Posterior cingulate gyrus (tissue), 11 donors: ENCODE results near the gene CRACDL.

Experiments
- DNase-seq, 10 donors: peaks; one replicate each; pipeline versions ENCODE4 v3.0.0 to v3.0.0-alpha.2; 2020 to 2021; ENCODE audit warnings: mixed read lengths in 3 of 10
- intact Hi-C: fragments of 100-400 bp; cut with DNase I; formaldehyde crosslinking; loops from one replicate; pipeline ENCODE4 v1.15.1; 2023

The CRACDL gene

GRCh38 chr2:98868548-98869271 is 67.3 kb downstream of the CRACDL start:
- no peak for DNase-seq
- intact Hi-C loops = no loop called here

GRCh38 chr2:98867539-98868309 is 68.3 kb downstream of the CRACDL start:
- intact Hi-C loops = no loop called here
- DNase-seq = peak in 1 of 10 donors; percentile 86

GRCh38 chr2:98866033-98866432 is 70.0 kb downstream of the CRACDL start:
- intact Hi-C loops = no loop called here
- no peak for DNase-seq

DNA sequence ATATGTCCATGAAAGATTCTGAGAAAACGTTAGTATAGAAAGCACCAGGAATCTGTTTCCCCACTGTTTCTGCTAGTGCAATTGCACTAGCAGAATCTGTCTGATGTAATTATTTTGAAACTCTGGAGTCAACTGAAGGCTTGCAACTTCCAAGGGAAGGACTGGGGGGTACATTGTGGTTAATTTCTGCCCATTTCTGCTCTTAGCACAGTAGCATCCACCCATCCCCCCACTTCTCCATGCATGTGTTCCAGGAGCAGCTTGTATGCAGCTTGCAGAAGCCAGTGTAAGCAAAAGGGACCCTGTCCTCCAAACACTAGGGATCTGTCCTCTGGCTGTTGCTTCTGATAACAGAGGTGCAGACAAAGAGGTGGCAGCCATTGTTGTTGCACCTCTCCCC is 74.4 kb downstream of the CRACDL start:
- DNase-seq = no peak
- intact Hi-C loops = no loop called here

DNA sequence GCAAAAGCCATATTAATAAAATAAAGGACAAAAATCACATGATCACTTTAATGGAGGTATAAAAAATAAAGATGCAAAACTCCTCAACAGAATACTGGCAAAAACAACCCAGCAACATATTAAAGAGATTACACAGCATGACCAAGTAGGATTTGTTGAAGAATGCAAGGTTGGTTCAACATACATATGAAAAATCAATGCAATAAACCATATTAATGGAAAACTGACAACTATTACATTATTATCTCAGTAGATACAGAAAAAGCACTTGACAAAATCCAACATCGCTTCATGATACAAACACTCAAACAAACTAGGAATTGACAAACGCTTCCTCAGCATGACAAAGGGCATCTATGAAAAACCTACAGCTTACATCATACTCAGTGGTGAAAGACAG is 76.7 kb downstream of the CRACDL start:
- no peak for DNase-seq
- intact Hi-C loops = no loop called here

DNA sequence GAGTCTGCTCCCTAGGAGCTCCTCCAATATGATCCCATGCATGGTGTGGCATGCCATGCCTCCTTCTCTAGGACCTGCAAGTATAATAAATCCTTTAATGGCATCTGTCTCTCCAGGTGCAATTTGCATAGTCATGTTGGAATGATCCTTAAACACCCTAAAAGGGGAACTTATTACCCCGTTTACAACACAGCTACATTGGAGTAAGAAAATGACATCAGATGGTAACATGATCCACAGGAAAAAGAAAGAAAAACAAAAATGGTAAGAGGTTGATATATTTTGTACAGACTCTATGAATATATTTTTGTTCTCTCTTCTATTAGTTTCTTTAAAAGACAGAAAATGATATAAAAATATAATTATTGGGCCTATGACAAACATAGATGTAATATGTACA is 79.0 kb downstream of the CRACDL start:
- intact Hi-C loops = no loop called here
- no peak for DNase-seq

GRCh38 chr2:98854682-98855081 is 81.3 kb downstream of the CRACDL start:
- intact Hi-C loops = no loop called here
- peak in 1 of 10 donors; percentile 40 for DNase-seq

DNA sequence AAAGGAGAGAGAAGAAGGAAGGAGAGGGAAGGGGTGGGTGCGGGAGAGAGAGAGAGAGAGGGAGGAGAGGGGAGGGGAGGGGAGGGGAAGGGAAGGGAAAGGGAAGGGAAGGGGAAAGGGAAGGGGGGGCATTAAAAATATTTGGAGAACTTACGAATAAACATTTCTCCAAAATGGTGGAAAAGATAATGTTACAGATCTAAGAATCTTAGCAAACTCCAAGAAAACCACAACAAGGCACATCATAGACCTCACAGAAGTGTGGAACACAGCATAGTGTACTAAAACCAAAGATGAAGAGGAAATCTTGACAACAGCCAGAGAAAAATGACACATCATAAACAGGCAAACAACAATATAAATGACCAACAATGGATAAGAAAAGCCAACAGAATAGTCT is 83.1 kb downstream of the CRACDL start:
- intact Hi-C loops = no loop called here
- no peak for DNase-seq

- no peak for DNase-seq
- intact Hi-C loops = no loop called here
Measured at GRCh38 chr2:98850074-98850473, 86.0 kb downstream of the CRACDL start.

DNA sequence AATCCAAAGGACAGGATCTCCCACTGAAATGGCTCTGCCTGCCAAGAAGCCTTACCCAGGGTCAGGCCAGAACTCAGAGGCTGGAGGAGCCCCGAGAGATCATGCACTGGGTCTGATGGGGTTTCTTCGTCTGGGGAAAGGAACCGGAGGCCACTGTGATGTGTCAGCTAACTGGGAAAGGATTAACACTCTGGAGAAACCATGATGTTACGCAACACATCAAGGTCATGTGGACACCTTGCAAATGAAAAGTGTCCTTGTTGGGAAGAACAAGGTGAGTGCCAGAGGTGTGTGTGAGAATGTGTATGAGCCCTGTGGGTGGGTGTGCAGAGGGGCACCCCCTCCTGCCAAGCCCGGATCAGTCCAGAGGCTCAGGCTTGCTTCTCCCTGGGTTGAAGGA is 86.9 kb downstream of the CRACDL start:
- peak in 1 of 10 donors; percentile 15 for DNase-seq
- intact Hi-C loops = loop anchor here (10.0 kb wide), 1 partner anchor 216 kb away; no protein-coding TSS in a partner anchor

DNA sequence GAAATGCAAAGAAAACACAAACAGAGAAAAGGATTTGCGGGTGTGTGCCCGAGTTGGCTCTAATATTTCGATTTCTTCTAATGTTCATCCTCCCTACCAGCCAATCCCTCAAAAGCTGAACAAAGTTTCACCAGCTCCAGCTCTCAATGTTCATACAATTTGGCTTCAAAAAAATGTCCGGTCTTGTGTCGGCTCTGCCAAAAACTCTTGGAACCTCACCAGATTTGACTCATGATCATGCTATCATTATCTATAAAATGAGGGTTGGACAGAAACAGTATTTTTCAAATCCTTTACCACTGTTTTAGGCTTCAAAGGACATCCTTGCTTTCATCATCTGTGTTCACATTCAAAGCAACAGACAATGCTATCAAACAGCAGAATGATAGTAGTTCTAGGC is 88.2 kb downstream of the CRACDL start:
- peak in 1 of 10 donors; percentile 37 for DNase-seq

DNA sequence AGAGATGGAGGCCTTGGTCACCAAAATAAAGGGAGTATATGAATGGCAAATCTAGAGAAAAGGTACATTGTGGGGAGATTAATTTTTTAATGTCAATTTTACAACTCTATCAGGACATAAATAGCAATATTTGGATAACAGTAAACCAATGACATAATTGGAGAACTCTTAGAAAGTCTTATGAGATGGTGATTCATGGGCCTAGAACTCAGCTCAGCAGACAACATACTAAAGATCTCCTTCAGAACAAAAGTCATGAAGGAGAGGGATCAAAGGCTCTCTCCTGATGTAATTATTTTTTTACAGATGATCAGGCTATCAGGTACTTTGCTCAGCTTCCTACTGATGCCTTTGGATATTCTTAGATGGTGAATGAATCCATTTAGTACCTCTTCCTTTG is 90.0 kb downstream of the CRACDL start:
- no peak for DNase-seq
- intact Hi-C loops = loop anchor here (10.0 kb wide), 1 partner anchor 219 kb away; no protein-coding TSS in a partner anchor

More for the DNA sequence above, 88.2 kb downstream of the CRACDL start:
- intact Hi-C loops = loop anchor here (10.0 kb wide), 1 partner anchor 217 kb away; no protein-coding TSS in a partner anchor

GRCh38 chr2:98842136-98842535 is 93.9 kb downstream of the CRACDL start:
- DNase-seq = no peak
- intact Hi-C loops = loop anchor here (10.0 kb wide), 1 partner anchor 223 kb away; no protein-coding TSS in a partner anchor

- DNase-seq = no peak
- intact Hi-C loops = loop anchor here (5.0 kb wide), 2 partner anchors 107 to 427 kb away; partner anchors contain the start of gene MGAT4A
Measured at GRCh38 chr2:98839292-98839691, 96.7 kb downstream of the CRACDL start.

DNA sequence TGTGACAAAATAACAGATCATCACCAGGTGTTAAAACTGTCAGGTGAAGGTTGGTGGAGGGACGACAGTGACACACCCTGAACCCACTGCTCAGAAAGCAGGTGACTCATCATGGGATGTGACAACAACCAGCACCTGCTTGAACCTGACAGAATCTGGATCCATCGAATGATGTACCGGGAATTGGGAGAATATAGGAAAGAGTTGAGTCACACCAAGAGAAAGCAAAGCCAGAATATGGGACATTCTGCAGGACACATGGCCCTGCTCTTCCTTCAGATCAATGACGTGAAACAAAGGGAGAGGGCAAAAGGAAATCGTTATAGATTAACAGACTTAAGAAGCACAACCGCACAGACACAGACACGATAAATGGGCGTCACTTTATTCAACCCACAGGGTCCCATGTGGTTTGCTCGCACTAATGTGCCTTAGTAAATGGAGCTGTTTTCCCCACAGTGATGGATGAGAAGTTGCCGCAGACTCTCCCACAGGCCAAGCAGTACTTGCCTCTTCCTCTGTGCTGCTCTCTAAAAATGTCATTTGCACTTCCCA is 100.1 kb downstream of the CRACDL start:
- intact Hi-C loops = loop anchor here (5.0 kb wide), 2 partner anchors 104 to 424 kb away; partner anchors contain the start of gene MGAT4A

DNA sequence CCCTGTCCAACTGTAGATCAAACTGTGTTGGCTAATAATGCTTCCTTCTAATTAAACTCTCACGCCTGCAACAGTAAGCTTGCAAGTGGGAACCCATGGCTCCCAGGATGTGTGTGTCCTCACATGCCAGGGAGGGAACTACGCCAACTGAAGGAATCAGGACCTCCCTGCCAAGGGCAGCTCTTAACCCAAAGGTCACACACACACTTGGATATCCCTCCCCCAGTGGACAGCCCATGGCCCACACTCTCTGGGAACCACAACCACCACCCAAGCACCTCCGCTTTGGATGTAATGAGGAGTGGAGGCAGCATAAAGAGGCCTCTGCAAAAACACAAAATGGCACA is 102.1 kb downstream of the CRACDL start:
- DNase-seq = no peak
- intact Hi-C loops = no loop called here

More for the DNA sequence above, 100.1 kb downstream of the CRACDL start:
- no peak for DNase-seq

DNA sequence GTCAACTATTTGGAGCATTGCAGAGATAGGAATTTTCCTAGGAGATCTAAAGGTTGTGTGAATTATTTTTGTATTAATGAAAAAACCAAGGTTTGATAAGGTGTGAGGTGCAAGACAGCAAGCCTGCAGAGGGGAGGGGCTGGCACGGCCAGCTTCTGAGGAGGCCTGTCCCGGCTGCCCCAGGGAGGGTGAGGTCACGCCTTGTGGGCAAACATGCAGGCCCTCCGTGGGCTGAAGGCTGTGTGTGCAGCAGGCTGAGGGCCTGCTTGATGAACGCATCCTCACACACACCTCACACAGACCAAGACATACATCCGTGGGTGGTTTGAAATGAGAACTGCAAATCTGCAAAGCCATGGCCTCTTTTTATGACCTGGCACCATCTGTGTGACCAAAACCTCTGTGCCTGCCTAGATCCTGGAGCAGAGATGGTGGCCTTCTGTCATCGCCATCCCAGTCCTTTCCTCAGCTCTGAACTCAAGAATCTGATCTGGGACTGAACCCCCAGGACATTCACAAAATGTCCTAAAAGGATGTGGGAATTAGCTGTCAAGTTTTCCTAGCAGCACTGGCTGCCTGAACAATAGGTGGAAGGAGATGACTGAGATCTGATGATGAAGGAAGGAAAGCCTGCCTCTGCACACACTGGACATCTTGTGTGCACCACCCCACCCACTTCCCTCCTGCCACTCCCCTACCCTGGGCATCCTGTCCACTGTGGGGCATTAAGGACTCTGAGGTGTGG is 102.7 kb downstream of the CRACDL start:
- DNase-seq = peak in 1 of 10 donors; percentile 69
- intact Hi-C loops = no loop called here

DNA sequence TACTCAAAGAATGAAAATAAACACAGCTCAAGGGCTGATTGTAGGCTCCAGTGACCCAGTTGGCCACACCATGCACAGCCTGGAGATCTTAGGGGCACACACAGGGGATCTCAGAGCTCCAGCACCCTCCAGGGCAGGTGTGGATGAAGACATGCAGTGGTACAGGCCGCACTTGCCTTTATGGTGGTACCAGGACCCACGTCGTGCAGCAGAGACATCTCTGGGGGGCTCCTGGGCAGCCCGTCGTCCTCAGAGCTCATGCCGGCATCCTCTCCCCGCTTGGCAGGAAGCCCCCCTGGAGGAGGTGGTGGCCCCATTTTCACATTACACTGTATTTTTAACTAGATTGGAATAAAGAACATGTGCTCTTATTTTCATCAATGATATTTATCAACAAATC is 103.9 kb downstream of the CRACDL start:
- intact Hi-C loops = no loop called here

GRCh38 chr2:98830571-98831145 is 105.4 kb downstream of the CRACDL start:
- intact Hi-C loops = no loop called here
- peak in 1 of 10 donors; percentile 57 for DNase-seq

More for the DNA sequence above, 103.9 kb downstream of the CRACDL start:
- no peak for DNase-seq
